Uterus (tissue), 4 donors: ENCODE data around the gene TIMM10. TPM values are rescaled to one million over a fixed set of nuclear protein-coding genes. Genes with fewer than 3 reads are reported as not detected.

Experiments used
- DNase-seq, 2 donors: peaks; one replicate each; pipeline ENCODE4 v3.0.0-alpha.2; 2019 to 2020
- H3K27ac ChIP-seq, 2 donors: fragments of 200-600 bp; sonication (generic); 1 replicate in 1 of 2; 2 replicates in 1 of 2; pipeline ENCODE4 v1.5.1; 2016 to 2018
- H3K27me3 ChIP-seq, 2 donors: fragments of 200-600 bp; sonication (generic); one replicate each; pipeline ENCODE4 v1.5.1; 2018 to 2019; ENCODE audit warnings: control low read depth in 1 of 2
- H3K36me3 ChIP-seq, 2 donors: fragments of 200-600 bp; sonication (generic); one replicate each; pipeline ENCODE4 v1.5.1; 2019; ENCODE audit warnings: control low read depth in 1 of 2
- H3K4me1 ChIP-seq, 2 donors: fragments of 200-600 bp; sonication (generic); one replicate each; pipeline ENCODE4 v1.5.1; 2018 to 2019; ENCODE audit warnings: control low read depth in 1 of 2
- H3K4me3 ChIP-seq, 2 donors: fragments of 200-600 bp; sonication (generic); 1 replicate in 1 of 2; 2 replicates in 1 of 2; pipeline ENCODE4 v1.5.1; 2018 to 2019; ENCODE audit warnings: mild to moderate bottlenecking in 1 of 2
- H3K9me3 ChIP-seq, 2 donors: fragments of 200-600 bp; sonication (generic); one replicate each; pipeline ENCODE4 v1.5.1; 2019; ENCODE audit warnings: control low read depth in 1 of 2
- POLR2A ChIP-seq, 2 donors: fragments of 450-650 bp; IDR thresholded peaks; one replicate each; pipeline ENCODE4 v1.6.1; 2016; ENCODE audit warnings: antibody characterized with exemption in 2 of 2, mild to moderate bottlenecking in 1 of 2, moderate library complexity in 1 of 2
- intact Hi-C: fragments of 100-400 bp; cut with DNase I; formaldehyde crosslinking; loops from one replicate; pipeline ENCODE4 v1.15.1; 2023; ENCODE audit warnings: low total_unique reads
- total RNA-seq, 4 donors: library from RNA; depleted of rRNA in 3 of 4; stranded (reverse); fragments of >200 nt in 3 of 4; gene quantifications; one replicate each; pipeline versions ENCODE4 v1.1.0 to v1.2.4, GENCODE V29; 2014 to 2023
- TF ChIP-seq, protein P1 (sequence below), 4 experiments: fragments of 200-600 bp in 2 of 4; fragments of 450-650 bp in 2 of 4; sonication (generic) in 2 of 4; IDR thresholded peaks; one replicate each; pipeline ENCODE4 v1.5.1; 2016 to 2019; ENCODE audit warnings: antibody characterized with exemption in 4 of 4, mild to moderate bottlenecking in 2 of 4, moderate library complexity in 1 of 4
- donor health status: DM: yes; HTN: yes; CAD: no.

The TIMM10 gene
- total RNA-seq, 4 donors from 2014 or later: 7.7 to 47.4 (median 19.6) TPM

DNA sequence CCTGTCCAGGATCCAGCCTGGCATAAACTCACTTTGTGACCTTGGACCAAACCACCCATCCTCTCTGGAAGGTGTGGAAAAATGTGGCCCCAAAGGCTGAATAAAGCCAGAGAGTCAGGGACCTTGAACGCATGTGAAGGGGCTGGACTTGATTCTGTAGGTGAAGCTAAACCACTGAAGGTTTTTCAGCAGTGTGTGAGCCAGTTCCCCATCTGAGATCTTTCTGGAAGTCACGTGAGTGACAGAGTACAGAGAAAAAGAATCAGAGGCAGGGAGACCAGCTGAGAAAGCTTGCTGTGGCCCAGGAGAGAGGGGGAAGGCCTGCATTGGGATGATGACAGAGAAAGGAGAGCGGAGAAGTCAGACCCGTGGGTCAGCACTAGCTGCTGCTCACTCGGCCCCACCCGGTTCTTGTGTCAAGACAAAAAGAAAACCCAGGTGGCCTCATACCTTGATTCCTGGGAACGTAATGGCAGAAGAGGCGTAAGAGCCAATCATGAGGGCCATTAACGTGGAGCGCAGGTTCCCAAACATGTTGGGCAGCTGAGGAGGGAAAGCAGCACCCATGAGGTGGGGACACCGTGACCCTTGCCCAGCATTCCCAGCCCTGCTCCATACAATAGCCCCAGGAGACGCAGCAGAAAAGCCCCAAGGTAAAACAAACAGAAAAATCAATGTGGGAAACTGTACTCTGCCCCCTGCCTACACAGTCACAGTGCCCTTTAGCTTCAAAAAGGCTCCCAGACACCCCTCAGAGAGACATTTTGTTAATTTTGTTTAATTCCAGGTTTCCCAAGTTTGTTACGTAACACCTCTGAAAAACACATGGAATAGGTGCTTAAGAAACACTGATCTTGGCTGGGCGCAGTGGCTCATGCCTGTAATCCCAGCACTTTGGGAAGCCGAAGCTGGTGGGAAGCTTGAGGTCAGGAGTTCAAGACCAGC lies 33.0 kb downstream of the TIMM10 start:
- intact Hi-C loops: no loop called here
- Histone ChIP-seq H3K27me3 (no peaks in the 10 kb centered on the region), H3K9me3 (no peaks in the 10 kb centered on the region), H3K36me3 (no peaks in the 10 kb centered on the region), H3K27ac (no peak overlapping the region), H3K4me3 (no peak overlapping the region), H3K4me1 (peaks cover 0 to 16% of the 10 kb centered on the region in 2 donors)
- TF ChIP-seq, protein P1, sequence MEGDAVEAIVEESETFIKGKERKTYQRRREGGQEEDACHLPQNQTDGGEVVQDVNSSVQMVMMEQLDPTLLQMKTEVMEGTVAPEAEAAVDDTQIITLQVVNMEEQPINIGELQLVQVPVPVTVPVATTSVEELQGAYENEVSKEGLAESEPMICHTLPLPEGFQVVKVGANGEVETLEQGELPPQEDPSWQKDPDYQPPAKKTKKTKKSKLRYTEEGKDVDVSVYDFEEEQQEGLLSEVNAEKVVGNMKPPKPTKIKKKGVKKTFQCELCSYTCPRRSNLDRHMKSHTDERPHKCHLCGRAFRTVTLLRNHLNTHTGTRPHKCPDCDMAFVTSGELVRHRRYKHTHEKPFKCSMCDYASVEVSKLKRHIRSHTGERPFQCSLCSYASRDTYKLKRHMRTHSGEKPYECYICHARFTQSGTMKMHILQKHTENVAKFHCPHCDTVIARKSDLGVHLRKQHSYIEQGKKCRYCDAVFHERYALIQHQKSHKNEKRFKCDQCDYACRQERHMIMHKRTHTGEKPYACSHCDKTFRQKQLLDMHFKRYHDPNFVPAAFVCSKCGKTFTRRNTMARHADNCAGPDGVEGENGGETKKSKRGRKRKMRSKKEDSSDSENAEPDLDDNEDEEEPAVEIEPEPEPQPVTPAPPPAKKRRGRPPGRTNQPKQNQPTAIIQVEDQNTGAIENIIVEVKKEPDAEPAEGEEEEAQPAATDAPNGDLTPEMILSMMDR (IDR thresholded peaks at IDR 0.05): no peak
- no peak for TF ChIP-seq POLR2A (IDR thresholded peaks at IDR 0.05)
- DNase-seq: no peak

DNA sequence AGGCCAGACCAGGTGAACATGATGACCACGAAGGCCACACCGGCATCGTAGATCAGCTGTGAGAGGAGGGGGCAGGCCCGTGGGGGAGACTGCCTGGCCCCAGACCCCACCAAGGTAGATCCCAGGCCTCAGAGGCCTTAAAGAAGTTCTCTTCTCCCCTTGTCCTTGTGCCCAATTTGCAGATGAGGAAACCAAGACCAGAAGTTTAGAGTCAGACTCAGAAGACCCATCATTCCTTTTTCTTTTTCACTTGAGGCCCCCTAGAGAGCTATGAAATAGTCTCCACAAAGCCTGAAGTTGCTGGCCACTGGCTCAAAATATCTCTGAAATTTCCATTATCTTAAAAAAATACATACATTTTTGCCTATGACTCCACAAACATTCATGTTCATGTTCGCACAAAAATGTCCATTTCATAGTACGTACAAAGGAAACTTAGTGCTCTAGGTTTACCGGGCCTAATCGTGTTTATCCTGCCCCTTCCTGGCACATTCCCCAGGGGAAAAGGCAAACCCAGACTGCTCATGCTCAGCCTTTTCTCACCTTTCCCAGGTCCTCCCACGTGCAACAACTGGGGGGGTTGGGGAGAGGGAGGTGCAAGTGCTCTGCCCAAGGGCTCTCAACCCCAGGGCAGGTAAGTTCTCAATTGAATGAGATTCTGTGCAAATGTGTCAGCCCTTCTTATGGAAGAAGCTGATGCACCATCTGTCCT lies 34.3 kb downstream of the TIMM10 start:
- TF ChIP-seq POLR2A (IDR thresholded peaks at IDR 0.05): no peak
- TF ChIP-seq, protein P1 (IDR thresholded peaks at IDR 0.05): no peak
- DNase-seq: no peak
- H3K4me3 ChIP-seq: no peak overlapping the region
- H3K36me3 ChIP-seq: no peaks in the 10 kb centered on the region
- intact Hi-C loops: no loop called here
- no peak overlapping the region for H3K27ac ChIP-seq
- H3K9me3 ChIP-seq: no peaks in the 10 kb centered on the region
- peaks cover 0 to 16% of the 10 kb centered on the region in 2 donors for H3K4me1 ChIP-seq
- H3K27me3 ChIP-seq: no peaks in the 10 kb centered on the region

DNA sequence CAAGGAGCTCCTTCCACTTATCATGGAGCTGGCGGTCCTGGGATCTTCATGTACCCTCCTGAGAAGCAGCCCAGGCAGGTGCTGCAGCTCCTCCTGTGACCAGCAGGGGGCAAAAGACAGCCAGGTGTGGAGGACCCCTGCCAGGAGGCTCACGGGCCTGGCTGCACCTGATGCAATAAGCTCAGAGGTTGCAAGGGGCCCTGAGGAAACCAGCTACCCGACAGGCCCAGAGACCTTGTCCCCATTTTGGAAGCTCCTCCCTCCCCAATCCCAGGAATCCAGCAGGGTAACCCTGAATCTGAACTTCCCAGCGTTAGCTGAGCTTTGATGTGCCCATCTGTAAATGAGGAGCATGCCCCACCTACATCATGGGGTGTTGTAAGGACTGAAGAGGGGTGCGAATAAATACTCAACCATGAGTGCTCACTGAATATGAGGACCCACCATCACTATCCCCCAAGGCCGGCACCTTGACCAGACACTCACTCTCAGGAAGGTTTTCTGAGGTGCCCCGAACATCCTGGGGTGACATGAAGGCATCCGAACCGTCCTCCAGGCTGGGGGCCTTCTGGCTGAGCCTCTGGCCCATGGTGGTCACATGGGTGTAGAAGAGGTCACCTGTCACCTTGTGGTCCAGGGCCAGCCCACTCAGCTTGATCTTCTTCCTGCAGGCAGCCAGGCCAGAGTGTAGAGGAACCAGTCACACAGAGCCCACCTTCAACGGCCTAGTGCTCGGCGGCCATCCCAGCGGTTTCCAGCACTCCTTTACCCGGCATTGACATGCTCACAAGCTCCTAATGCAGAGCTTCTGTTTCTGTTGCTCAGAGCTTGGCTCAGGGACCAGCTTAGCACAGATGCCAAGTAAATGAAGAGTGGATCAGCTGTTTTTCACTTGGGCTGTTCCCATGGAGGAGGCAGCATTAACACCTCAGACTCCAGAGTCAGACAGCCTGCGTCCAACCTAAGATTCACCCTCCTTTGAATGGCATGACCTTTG lies 36.7 kb downstream of the TIMM10 start:
- Histone ChIP-seq H3K27ac (no peak overlapping the region), H3K9me3 (no peaks in the 10 kb centered on the region), H3K4me3 (no peak overlapping the region), H3K27me3 (no peaks in the 10 kb centered on the region), H3K36me3 (no peaks in the 10 kb centered on the region), H3K4me1 (peaks cover 0 to 2% of the 10 kb centered on the region in 2 donors)
- DNase-seq: peak; percentile 61
- intact Hi-C loops: no loop called here
- TF ChIP-seq, protein P1 (IDR thresholded peaks at IDR 0.05): peak; percentile 66 to 88 (median 79)
- no peak for TF ChIP-seq POLR2A (IDR thresholded peaks at IDR 0.05)

DNA sequence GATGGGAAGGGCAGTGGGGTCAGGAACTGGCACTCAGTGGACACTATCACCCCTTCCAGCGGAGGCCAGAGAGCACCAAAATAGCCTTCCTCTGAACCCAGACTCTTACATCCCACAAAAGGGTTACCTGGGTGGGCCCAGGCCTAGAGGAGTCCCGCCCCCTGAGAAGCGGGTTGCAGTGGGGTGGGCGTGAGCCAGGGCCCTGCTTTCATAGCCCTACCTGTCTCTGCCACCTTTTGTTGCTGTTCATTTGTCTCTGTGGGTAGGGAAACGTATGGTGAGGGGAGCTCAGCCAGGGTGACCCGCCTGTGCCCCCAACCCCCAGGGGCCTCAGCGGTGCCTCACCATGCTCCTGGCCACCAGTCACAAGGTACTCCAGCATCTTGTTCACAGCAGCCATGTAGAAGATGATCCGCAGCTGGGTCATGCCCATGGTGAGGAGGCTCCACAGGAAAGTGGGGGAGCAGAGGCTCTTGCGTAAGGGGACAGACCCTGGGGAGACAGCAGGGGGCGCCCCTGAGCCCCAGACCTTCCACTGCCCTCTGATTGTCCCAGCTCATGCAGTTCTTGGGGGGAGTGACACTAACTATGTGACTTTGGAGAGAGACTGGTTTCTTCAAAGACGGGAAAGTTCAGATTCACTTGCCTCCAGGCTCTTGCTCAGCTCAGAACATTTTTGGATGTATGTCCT lies 39.0 kb downstream of the TIMM10 start:
- Histone ChIP-seq H3K4me1 (no peaks in the 10 kb centered on the region), H3K27ac (no peak overlapping the region), H3K9me3 (no peaks in the 10 kb centered on the region), H3K4me3 (no peak overlapping the region), H3K36me3 (no peaks in the 10 kb centered on the region), H3K27me3 (no peaks in the 10 kb centered on the region)
- intact Hi-C loops: no loop called here
- DNase-seq: no peak
- TF ChIP-seq, protein P1 (IDR thresholded peaks at IDR 0.05): peak in 3 of 4 experiments; percentile 19 to 43 (median 21)
- TF ChIP-seq POLR2A (IDR thresholded peaks at IDR 0.05): no peak
